Measurements from ENCODE around the gene DIP2C.

Gene DIP2C

DNA sequence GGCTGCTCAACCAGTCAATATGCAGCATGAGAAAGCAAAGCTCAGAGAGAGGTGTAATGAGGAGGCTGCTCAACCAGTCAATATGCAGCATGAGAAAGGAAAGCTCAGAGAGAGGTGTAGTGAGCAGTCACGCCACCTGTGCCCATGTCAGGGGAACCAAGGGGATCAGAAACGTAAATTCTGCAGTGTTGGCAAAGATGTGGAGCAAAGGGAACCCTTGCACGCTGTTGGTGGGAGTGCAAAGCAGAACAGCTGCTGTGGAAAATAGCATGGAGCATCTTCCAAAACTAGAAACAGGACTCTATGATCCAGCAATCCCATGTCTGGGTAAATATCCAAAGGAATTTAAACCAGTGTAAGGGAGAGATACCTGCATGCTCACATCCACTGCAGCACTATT is 194.9 kb downstream of the DIP2C start:
- H4K20me1 ChIP-seq (ENCODE audit: insufficient read depth, low read length) = no peaks in the 10 kb centered on the region; the same call in 1 of the 2 replicates
- no peak overlapping the region for H3K27ac ChIP-seq (ENCODE audit: low read length)
- no peak for TF ChIP-seq CTCF (IDR thresholded peaks at IDR 0.05; ENCODE audit: borderline replicate concordance, extremely low read depth, low read length, poor library complexity, severe bottlenecking)
- no peak overlapping the region for H3K9ac ChIP-seq (ENCODE audit: low read depth, low read length)
- no peaks in the 10 kb centered on the region for H3K4me1 ChIP-seq (ENCODE audit: insufficient read depth, low read length)
- no peaks in the 10 kb centered on the region for H3K9me3 ChIP-seq (ENCODE audit: insufficient read depth, low read length, severe bottlenecking)
- peaks cover 65% of the 10 kb centered on the region for H3K27me3 ChIP-seq (ENCODE audit: insufficient read depth, low read length, poor library complexity)
- no peak overlapping the region for H3K4me3 ChIP-seq (ENCODE audit: low read depth in 1 of 2, low read length in 2 of 2)
- ATAC-seq (ENCODE audit: insufficient read depth, low read depth) (no peak), DNase-seq (no peak)
- no peaks in the 10 kb centered on the region for H3K79me2 ChIP-seq (ENCODE audit: insufficient read depth, low read length)
- no peak overlapping the region for H2AFZ ChIP-seq (ENCODE audit: low read depth, low read length)
- H3K36me3 ChIP-seq (ENCODE audit: insufficient read depth, low read length) = no peaks in the 10 kb centered on the region
- H3K4me2 ChIP-seq (ENCODE audit: insufficient read depth, low read length) = no peak overlapping the region

DNA sequence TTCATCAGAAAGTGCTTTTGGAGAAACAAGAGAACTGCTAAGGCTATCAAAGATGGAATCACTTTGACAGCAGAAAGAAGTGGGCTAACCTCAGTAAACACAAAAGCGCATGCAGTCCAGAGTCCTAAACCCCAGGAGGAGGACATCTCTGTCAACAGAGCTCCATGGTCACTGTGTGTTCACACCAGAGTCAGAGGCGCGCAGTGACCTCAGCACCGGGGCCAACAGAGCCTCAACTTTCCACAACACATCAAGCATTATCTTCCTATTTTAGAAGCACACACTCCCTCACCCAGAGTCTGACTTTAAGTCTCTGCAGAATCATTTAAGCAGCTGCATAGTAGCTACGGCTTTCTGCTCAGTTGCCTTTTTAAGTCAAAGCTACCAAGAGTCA is 195.3 kb downstream of the DIP2C start:
- ATAC-seq (ENCODE audit: insufficient read depth, low read depth) (no peak), DNase-seq (no peak)
- Histone ChIP-seq H4K20me1 (ENCODE audit: insufficient read depth, low read length) (no peaks in the 10 kb centered on the region; the same call in 1 of the 2 replicates), H3K9me3 (ENCODE audit: insufficient read depth, low read length, severe bottlenecking) (no peaks in the 10 kb centered on the region), H2AFZ (ENCODE audit: low read depth, low read length) (no peak overlapping the region), H3K27ac (ENCODE audit: low read length) (no peak overlapping the region), H3K79me2 (ENCODE audit: insufficient read depth, low read length) (no peaks in the 10 kb centered on the region), H3K4me2 (ENCODE audit: insufficient read depth, low read length) (no peak overlapping the region), H3K4me1 (ENCODE audit: insufficient read depth, low read length) (no peaks in the 10 kb centered on the region), H3K27me3 (ENCODE audit: insufficient read depth, low read length, poor library complexity) (peaks cover 65% of the 10 kb centered on the region), H3K9ac (ENCODE audit: low read depth, low read length) (no peak overlapping the region), H3K36me3 (ENCODE audit: insufficient read depth, low read length) (no peaks in the 10 kb centered on the region), H3K4me3 (ENCODE audit: low read depth in 1 of 2, low read length in 2 of 2) (no peak overlapping the region)
- TF ChIP-seq CTCF (IDR thresholded peaks at IDR 0.05; ENCODE audit: borderline replicate concordance, extremely low read depth, low read length, poor library complexity, severe bottlenecking) = no peak
- TF ChIP-seq EZH2 (IDR thresholded peaks at IDR 0.05; ENCODE audit: borderline replicate concordance, low read depth, low read length, severe bottlenecking) = no peak

GRCh38 chr10:493391-494148 is 195.9 kb downstream of the DIP2C start:
- no peak for TF ChIP-seq EZH2 (IDR thresholded peaks at IDR 0.05; ENCODE audit: borderline replicate concordance, low read depth, low read length, severe bottlenecking)
- TF ChIP-seq CTCF (IDR thresholded peaks at IDR 0.05; ENCODE audit: borderline replicate concordance, extremely low read depth, low read length, poor library complexity, severe bottlenecking) = no peak
- no peak overlapping the region for H3K27ac ChIP-seq (ENCODE audit: low read length)

More at GRCh38 chr10:493391-494148, 195.9 kb downstream of the DIP2C start:
- H3K4me3 ChIP-seq (ENCODE audit: low read depth in 1 of 2, low read length in 2 of 2) = no peak overlapping the region
- H3K36me3 ChIP-seq (ENCODE audit: insufficient read depth, low read length) = no peaks in the 10 kb centered on the region
- H3K4me2 ChIP-seq (ENCODE audit: insufficient read depth, low read length) = no peak overlapping the region
- H3K79me2 ChIP-seq (ENCODE audit: insufficient read depth, low read length) = no peaks in the 10 kb centered on the region
- H3K9ac ChIP-seq (ENCODE audit: low read depth, low read length) = no peak overlapping the region
- no peaks in the 10 kb centered on the region for H3K9me3 ChIP-seq (ENCODE audit: insufficient read depth, low read length, severe bottlenecking)
- H4K20me1 ChIP-seq (ENCODE audit: insufficient read depth, low read length) = no peaks in the 10 kb centered on the region; the same call in 1 of the 2 replicates
- H3K4me1 ChIP-seq (ENCODE audit: insufficient read depth, low read length) = no peaks in the 10 kb centered on the region
- DNase-seq (no peak), ATAC-seq (ENCODE audit: insufficient read depth, low read depth) (no peak)
- H2AFZ ChIP-seq (ENCODE audit: low read depth, low read length) = no peak overlapping the region
- H3K27me3 ChIP-seq (ENCODE audit: insufficient read depth, low read length, poor library complexity) = peaks cover 64% of the 10 kb centered on the region

Measured in DND-41 (cell line).